ENCODE data around the gene SLC2A10. TPM values are rescaled to one million over a fixed set of nuclear protein-coding genes. Genes with fewer than 3 reads are reported as not detected.

Gene SLC2A10
- total and polyA plus RNA-seq, 2 donors (not counting 3 experiments of a cell fraction or from before 2014, with no cell fraction given), result 11.2 to 13.6 TPM

- Histone ChIP-seq H3K27ac (ENCODE audit: insufficient read depth, low read depth, low read length) (no peak overlapping the region), H3K79me2 (ENCODE audit: control insufficient read depth, insufficient read depth, low read length) (no peaks in the 10 kb centered on the region), H3K9me3 (replicated peaks; ENCODE audit: control insufficient read depth, insufficient read depth, low read length) (no peaks in the 10 kb centered on the region), H4K20me1 (replicated peaks; ENCODE audit: control insufficient read depth, extremely low read depth, insufficient read depth, low read length) (no peaks in the 10 kb centered on the region), H3K9me1 (replicated peaks; ENCODE audit: control insufficient read depth, extremely low read depth, insufficient read depth, low read length) (no peaks in the 10 kb centered on the region), H3K36me3 (ENCODE audit: control insufficient read depth in 2 of 2, extremely low read depth in 1 of 2, insufficient read depth in 2 of 2, low read length in 2 of 2) (no peaks in the 10 kb centered on the region), H3K4me1 (ENCODE audit: control insufficient read depth, extremely low read depth, insufficient read depth, low read length) (no peaks in the 10 kb centered on the region), H3K4me3 (replicated peaks in 1 of 3; ENCODE audit: insufficient read depth in 1 of 3, low read depth in 1 of 3, low read length in 3 of 3) (no peak overlapping the region), H3K9ac (replicated peaks; ENCODE audit: extremely low read depth, insufficient read depth, low read length) (no peak overlapping the region), H3K4me2 (ENCODE audit: insufficient read depth, low read length) (no peak overlapping the region), H2AFZ (ENCODE audit: low read depth, low read length) (no peak overlapping the region), H3K27me3 (ENCODE audit: control insufficient read depth in 2 of 2, insufficient read depth in 2 of 2, low read length in 2 of 2) (no peaks in the 10 kb centered on the region)
- POLR2A ChIA-PET, result no interaction called here
- TF ChIP-seq EZH2 (IDR thresholded peaks at IDR 0.05; ENCODE audit: borderline replicate concordance, low read depth, low read length, severe bottlenecking), result no peak
- TF ChIP-seq POLR2A (IDR thresholded peaks at IDR 0.05; ENCODE audit: low read depth, low read length), result no peak
- no peak for TF ChIP-seq POLR2AphosphoS5 (IDR thresholded peaks at IDR 0.05; ENCODE audit: insufficient read depth, low read depth, low read length)
- no peak for TF ChIP-seq CTCF (IDR thresholded peaks at IDR 0.05; ENCODE audit: extremely low read depth in 1 of 2, insufficient read depth in 1 of 2, low read depth in 1 of 2, low read length in 2 of 2)
- no peak for TF ChIP-seq MYC (IDR thresholded peaks at IDR 0.05; ENCODE audit: low read depth, low read length)
- TF ChIP-seq FOS (IDR thresholded peaks at IDR 0.05; ENCODE audit: borderline replicate concordance, insufficient read depth, low read length), result no peak
- TF ChIP-seq JUN (IDR thresholded peaks at IDR 0.05; ENCODE audit: borderline replicate concordance, insufficient read depth, insufficient read length, low read depth), result no peak
- no peak for TF ChIP-seq MAX (IDR thresholded peaks at IDR 0.05; ENCODE audit: insufficient read depth, insufficient read length)
- no peak for TF ChIP-seq GATA2 (IDR thresholded peaks at IDR 0.05; ENCODE audit: insufficient read depth, insufficient read length, low read depth, low read length)
- FAIRE-seq (no peak), DNase-seq (ENCODE audit: low read depth, low spot score) (no peak)
- intact Hi-C loops (cut with micrococcal nuclease), result no loop called here
- CTCF ChIA-PET, result no interaction called here
- dilution Hi-C loops (cut with MboI; ENCODE audit: extremely low pct_ligation_motif_present, low sequenced_read_pairs), result no loop called here
- no TSS peak for BruUV-seq (replicated peaks)
Measured at GRCh38 chr20:46670228-46670584, 39.2 kb upstream of the SLC2A10 start.

All from endothelial cell of umbilical vein (primary cell).